Osteoblast (primary cell): ENCODE results near the gene KLK4. TPM values are rescaled to one million over a fixed set of nuclear protein-coding genes. Genes with fewer than 3 reads are reported as not detected.

Source experiments
- DNase-seq: peaks from one replicate; pipeline ENCODE4 v3.0.0; 2011; ENCODE audit warnings: low spot score, mixed read lengths; ENCODE audit not compliant: insufficient read length; ENCODE audit errors: missing footprints
- H2AFZ ChIP-seq: 2 replicates; pipeline ENCODE4 v1.6.0; 2011; ENCODE audit warnings: mild to moderate bottlenecking, low read length
- H3K27ac ChIP-seq: 2 replicates; pipeline ENCODE4 v1.5.1; 2011; ENCODE audit warnings: mild to moderate bottlenecking, low read depth, low read length, moderate library complexity
- H3K27me3 ChIP-seq: 2 replicates; pipeline ENCODE4 v1.6.0; 2012; ENCODE audit warnings: mild to moderate bottlenecking, control low read depth, inconsistent platforms, low read length, moderate library complexity; ENCODE audit not compliant: insufficient read depth
- H3K36me3 ChIP-seq: 2 replicates; pipeline ENCODE4 v1.5.1; 2011; ENCODE audit warnings: mild to moderate bottlenecking, low read length, control low read depth, moderate library complexity; ENCODE audit not compliant: insufficient read depth
- H3K4me1 ChIP-seq: 2 replicates; pipeline ENCODE4 v1.5.1; 2011; ENCODE audit warnings: mild to moderate bottlenecking, low read length, control low read depth, moderate library complexity; ENCODE audit not compliant: insufficient read depth
- H3K4me2 ChIP-seq: 2 replicates; pipeline ENCODE4 v1.6.0; 2011; ENCODE audit warnings: mild to moderate bottlenecking, low read length; ENCODE audit not compliant: insufficient read depth
- H3K4me3 ChIP-seq: fragments of 200-600 bp; sonication (generic); 3 replicates; pipeline ENCODE4 v1.5.1; 2012; ENCODE audit warnings: mild to moderate bottlenecking, low read length, inconsistent platforms; ENCODE audit not compliant: insufficient read depth
- H3K79me2 ChIP-seq: 2 replicates; pipeline ENCODE4 v1.6.0; 2012; ENCODE audit warnings: mild to moderate bottlenecking, low read length, control low read depth, inconsistent platforms; ENCODE audit not compliant: insufficient read depth
- H3K9me3 ChIP-seq: 2 replicates; pipeline ENCODE4 v1.5.1; 2011; ENCODE audit warnings: low read depth, low read length, control low read depth
- H4K20me1 ChIP-seq: 2 replicates; pipeline ENCODE4 v1.6.0; 2012; ENCODE audit warnings: mild to moderate bottlenecking, low read length, control low read depth; ENCODE audit not compliant: insufficient read depth
- total RNA-seq: library from RNA; depleted of rRNA; stranded (reverse); fragments of >200 nt; gene quantifications from 2 replicates; pipeline ENCODE4 v1.2.3, GENCODE V29; 2012
- TF ChIP-seq, protein P1 (sequence below): IDR thresholded peaks from 2 replicates; pipeline ENCODE4 v1.5.1; 2011; ENCODE audit warnings: mild to moderate bottlenecking, low read depth, low read length, moderate library complexity; ENCODE audit errors: extremely low read depth

Gene KLK4
- total RNA-seq, 1 donor, result not detected

- no peak overlapping the region for H3K27ac ChIP-seq
- H3K4me3 ChIP-seq, result no peak overlapping the region
- H4K20me1 ChIP-seq, result no peaks in the 10 kb centered on the region
- H3K4me1 ChIP-seq, result no peaks in the 10 kb centered on the region
- no peak overlapping the region for H3K4me2 ChIP-seq
- H3K79me2 ChIP-seq, result no peaks in the 10 kb centered on the region
- peak; percentile 78 for DNase-seq
- H3K36me3 ChIP-seq, result no peaks in the 10 kb centered on the region
- H3K27me3 ChIP-seq, result peaks cover 37% of the 10 kb centered on the region
- no peaks in the 10 kb centered on the region for H3K9me3 ChIP-seq
- H2AFZ ChIP-seq, result no peak overlapping the region
- TF ChIP-seq, protein P1, sequence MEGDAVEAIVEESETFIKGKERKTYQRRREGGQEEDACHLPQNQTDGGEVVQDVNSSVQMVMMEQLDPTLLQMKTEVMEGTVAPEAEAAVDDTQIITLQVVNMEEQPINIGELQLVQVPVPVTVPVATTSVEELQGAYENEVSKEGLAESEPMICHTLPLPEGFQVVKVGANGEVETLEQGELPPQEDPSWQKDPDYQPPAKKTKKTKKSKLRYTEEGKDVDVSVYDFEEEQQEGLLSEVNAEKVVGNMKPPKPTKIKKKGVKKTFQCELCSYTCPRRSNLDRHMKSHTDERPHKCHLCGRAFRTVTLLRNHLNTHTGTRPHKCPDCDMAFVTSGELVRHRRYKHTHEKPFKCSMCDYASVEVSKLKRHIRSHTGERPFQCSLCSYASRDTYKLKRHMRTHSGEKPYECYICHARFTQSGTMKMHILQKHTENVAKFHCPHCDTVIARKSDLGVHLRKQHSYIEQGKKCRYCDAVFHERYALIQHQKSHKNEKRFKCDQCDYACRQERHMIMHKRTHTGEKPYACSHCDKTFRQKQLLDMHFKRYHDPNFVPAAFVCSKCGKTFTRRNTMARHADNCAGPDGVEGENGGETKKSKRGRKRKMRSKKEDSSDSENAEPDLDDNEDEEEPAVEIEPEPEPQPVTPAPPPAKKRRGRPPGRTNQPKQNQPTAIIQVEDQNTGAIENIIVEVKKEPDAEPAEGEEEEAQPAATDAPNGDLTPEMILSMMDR, result no peak
Observed at GRCh38 chr19:50912727-50913716, 1.8 kb upstream of the KLK4 start.

DNA sequence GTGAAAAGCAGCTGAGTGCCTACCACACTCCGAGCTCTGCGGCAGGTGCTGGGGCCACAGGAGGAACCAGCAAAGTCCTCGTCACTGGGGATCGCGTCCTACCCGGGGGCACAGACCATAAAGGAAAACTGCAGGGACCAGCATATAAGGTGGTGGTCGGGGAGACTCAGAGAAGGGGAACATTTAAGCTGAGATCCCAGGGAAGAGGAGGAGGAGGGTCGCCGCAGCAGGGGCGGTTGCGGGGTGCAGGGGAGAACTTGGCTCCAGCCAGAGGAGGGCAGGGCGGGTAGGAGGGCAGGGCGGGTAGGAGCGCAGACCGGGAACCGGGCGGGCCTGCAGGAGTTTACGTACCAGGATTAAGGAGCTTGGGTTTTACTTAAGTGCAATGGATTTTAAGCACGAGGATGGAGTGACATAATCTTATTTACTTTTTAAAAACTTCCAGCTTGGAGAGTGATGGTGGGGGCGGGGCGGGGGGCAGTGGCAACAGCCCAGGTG is 956 bp upstream of the KLK4 start:
- no peaks in the 10 kb centered on the region for H3K36me3 ChIP-seq
- no peak for DNase-seq
- no peaks in the 10 kb centered on the region for H3K4me1 ChIP-seq
- no peaks in the 10 kb centered on the region for H3K79me2 ChIP-seq
- peaks cover 42% of the 10 kb centered on the region for H3K27me3 ChIP-seq
- H3K9me3 ChIP-seq, result no peaks in the 10 kb centered on the region
- H3K4me2 ChIP-seq, result no peak overlapping the region
- TF ChIP-seq, protein P1, result no peak
- H2AFZ ChIP-seq, result no peak overlapping the region
- no peak overlapping the region for H3K27ac ChIP-seq
- no peak overlapping the region for H3K4me3 ChIP-seq
- H4K20me1 ChIP-seq, result no peaks in the 10 kb centered on the region

GRCh38 chr19:50910722-50911121 is 473 bp downstream of the KLK4 start:
- H3K36me3 ChIP-seq, result no peaks in the 10 kb centered on the region
- H3K4me3 ChIP-seq, result no peak overlapping the region
- H3K27ac ChIP-seq, result no peak overlapping the region
- no peaks in the 10 kb centered on the region for H3K4me1 ChIP-seq
- H3K79me2 ChIP-seq, result no peaks in the 10 kb centered on the region
- no peak overlapping the region for H2AFZ ChIP-seq
- H3K9me3 ChIP-seq, result no peaks in the 10 kb centered on the region
- no peak overlapping the region for H3K4me2 ChIP-seq
- peak; percentile 66 for DNase-seq
- H3K27me3 ChIP-seq, result peaks cover 43% of the 10 kb centered on the region
- H4K20me1 ChIP-seq, result no peaks in the 10 kb centered on the region
- TF ChIP-seq, protein P1, result no peak

DNA sequence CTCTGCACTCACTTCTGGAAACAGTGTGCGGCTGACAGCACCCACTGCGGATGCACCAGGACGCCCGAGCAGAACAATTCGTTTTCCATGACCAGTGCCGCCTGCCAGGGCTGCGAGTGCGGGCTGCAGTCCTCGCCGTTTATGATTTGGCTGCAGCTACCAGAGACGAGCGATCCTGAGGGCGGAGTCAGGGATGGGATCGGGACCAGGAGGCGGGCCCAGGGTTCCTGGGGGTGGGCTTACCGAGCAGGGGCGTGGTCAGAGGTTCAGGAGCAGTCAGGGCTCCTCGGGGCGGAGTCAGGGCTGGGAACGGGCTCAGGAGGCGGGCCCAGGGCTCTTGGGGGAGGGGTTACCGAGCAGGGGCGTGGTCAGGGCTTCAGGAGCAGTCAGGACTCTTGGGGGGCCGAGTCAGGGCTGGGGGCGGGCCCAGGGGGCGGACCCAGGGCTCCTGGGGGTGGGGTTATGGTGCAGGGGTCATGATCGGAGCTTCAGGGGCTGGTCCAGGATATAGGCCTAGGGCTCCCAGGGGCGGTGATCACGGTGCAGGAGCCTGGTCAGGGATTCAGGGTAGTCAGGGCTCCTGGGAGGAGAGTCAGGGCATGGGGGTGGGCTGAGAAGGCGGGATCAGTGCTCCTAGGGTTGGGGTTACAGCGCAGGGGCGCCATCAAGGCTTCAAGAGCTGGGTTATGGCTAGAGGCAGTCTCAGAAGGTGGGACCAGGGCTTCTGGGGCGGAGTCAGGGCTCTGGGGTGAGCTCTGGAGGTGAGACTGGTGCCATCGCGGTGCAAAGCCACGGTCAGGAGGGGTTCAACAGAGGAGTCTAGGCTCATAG is 1.7 kb downstream of the KLK4 start:
- no peaks in the 10 kb centered on the region for H3K9me3 ChIP-seq
- no peaks in the 10 kb centered on the region for H3K36me3 ChIP-seq
- no peaks in the 10 kb centered on the region for H3K79me2 ChIP-seq
- no peak overlapping the region for H2AFZ ChIP-seq
- H3K4me1 ChIP-seq, result no peaks in the 10 kb centered on the region
- DNase-seq, result peak; percentile 91
- no peaks in the 10 kb centered on the region for H4K20me1 ChIP-seq
- H3K4me3 ChIP-seq, result no peak overlapping the region
- no peak overlapping the region for H3K4me2 ChIP-seq
- TF ChIP-seq, protein P1, result no peak
- no peak overlapping the region for H3K27ac ChIP-seq
- peaks cover 43% of the 10 kb centered on the region for H3K27me3 ChIP-seq
